HCT116 (cell line): ENCODE measurements around the gene PLCG2. TPM values are rescaled to one million over a fixed set of nuclear protein-coding genes. Genes with fewer than 3 reads are reported as not detected.

Experiments
- ATAC-seq: fragments of 200-7000 bp; cut with Tn5 transposase; 2 replicates; pipeline ENCODE4 v1.9.1; 2020; ENCODE audit warnings: mild to moderate bottlenecking, moderate library complexity
- BruUV-seq: library from RNA; stranded (reverse); fragments of 400-500 nt; replicated peaks from 2 replicates; lab custom pipeline; 2021; lab: Mats Ljungman, UMichigan
- CTCF ChIA-PET: fragments of 300-600 bp; sonication (Branson Sonifier 250); formaldehyde crosslinking; loops from one replicate; lab custom pipeline; 2021; ENCODE audit warnings: antibody characterized with exemption; lab: Charles Lee
- POLR2A ChIA-PET: fragments of 300-600, 350-600 bp; sonication (Branson Sonifier 250); formaldehyde crosslinking; loops from one replicate; lab custom pipeline; 2021; ENCODE audit warnings: antibody characterized with exemption; lab: Charles Lee
- RAD21 ChIA-PET, 2 experiments: fragments of 300-600 bp; sonication (Branson Sonifier 250); formaldehyde crosslinking; loops; one replicate each; lab custom pipeline; 2023; ENCODE audit warnings: low total read pairs in 2 of 2; ENCODE audit not compliant: uncharacterized antibody in 2 of 2, unreplicated experiment in 2 of 2, low non-redundant PET in 1 of 2; lab: Charles Lee
- DNase-seq: peaks from one replicate; pipeline ENCODE4 v3.0.0-alpha.2; 2010; ENCODE audit warnings: low read depth, low spot score
- H2AFZ ChIP-seq: fragments of 200-600 bp; shearing (Covaris generic), sonication (generic); 2 replicates; pipeline ENCODE4 v1.6.1; 2017; ENCODE audit warnings: low read depth, mixed run types, mixed read lengths, antibody characterized with exemption, low read length; ENCODE audit not compliant: poor library complexity, severe bottlenecking
- H3K27ac ChIP-seq: 2 replicates; pipeline ENCODE4 v1.5.1; 2012; ENCODE audit warnings: low read depth, low read length
- H3K27me3 ChIP-seq: fragments of 200-600 bp; sonication (generic); 2 replicates; pipeline ENCODE4 v1.6.1; 2016; ENCODE audit warnings: mixed run types, low read length, mixed read lengths; ENCODE audit not compliant: insufficient read depth
- H3K36me3 ChIP-seq, 2 experiments: fragments of 200-500 bp in 1 of 2; fragments of 200-600 bp in 1 of 2; sonication (Bioruptor generic) in 1 of 2; sonication (generic) in 1 of 2; 2 replicates each; pipeline versions ENCODE4 v1.5.1 to v1.6.1; 2014 to 2016; ENCODE audit warnings: low read length in 2 of 2, inconsistent platforms in 1 of 2, mixed read lengths in 1 of 2, mixed run types in 1 of 2; ENCODE audit not compliant: insufficient read depth in 2 of 2, control insufficient read depth in 1 of 2
- H3K4me1 ChIP-seq, 2 experiments: fragments of 200-600 bp in 1 of 2; sonication (generic) in 1 of 2; 2 replicates each; pipeline versions ENCODE4 v1.5.1 to v1.6.1; 2012 to 2017; ENCODE audit warnings: low read length in 2 of 2, inconsistent platforms in 1 of 2, mild to moderate bottlenecking in 1 of 2, mixed read lengths in 1 of 2, mixed run types in 1 of 2, moderate library complexity in 1 of 2; ENCODE audit not compliant: insufficient read depth in 2 of 2, control insufficient read depth in 1 of 2
- H3K4me2 ChIP-seq: fragments of 200-600 bp; sonication (generic); 2 replicates; pipeline ENCODE4 v1.6.1; 2017; ENCODE audit warnings: mixed run types, low read length, mixed read lengths
- H3K4me3 ChIP-seq, 2 experiments: fragments of 200-600 bp in 1 of 2; sonication (generic) in 1 of 2; replicated peaks in 1 of 2; 2 replicates each; pipeline ENCODE4 v1.5.1; 2011 to 2016; ENCODE audit warnings: low read length in 2 of 2, control low read depth in 1 of 2, low read depth in 1 of 2, mild to moderate bottlenecking in 1 of 2, mixed read lengths in 1 of 2, mixed run types in 1 of 2
- H3K79me2 ChIP-seq: fragments of 200-600 bp; sonication (generic); 2 replicates; pipeline ENCODE4 v1.6.1; 2017; ENCODE audit warnings: mild to moderate bottlenecking, mixed run types, low read length, moderate library complexity, mixed read lengths; ENCODE audit not compliant: insufficient read depth
- H3K9ac ChIP-seq: fragments of 200-600 bp; sonication (generic); 2 replicates; pipeline ENCODE4 v1.6.1; 2016; ENCODE audit warnings: low read length, mixed read lengths
- H3K9me2 ChIP-seq: fragments of 200-600 bp; sonication (generic), shearing (Covaris generic); 2 replicates; pipeline ENCODE4 v1.6.1; 2017; ENCODE audit warnings: mixed run types, mild to moderate bottlenecking, moderate library complexity; ENCODE audit not compliant: insufficient read depth
- H3K9me3 ChIP-seq, 2 experiments: fragments of 200-500 bp in 1 of 2; fragments of 200-600 bp in 1 of 2; sonication (Bioruptor generic) in 1 of 2; sonication (generic) in 1 of 2; 2 replicates each; pipeline ENCODE4 v1.6.1; 2014 to 2017; ENCODE audit warnings: low read length in 2 of 2, mixed read lengths in 2 of 2, inconsistent platforms in 1 of 2, low read depth in 1 of 2, mild to moderate bottlenecking in 1 of 2, mixed run types in 1 of 2, moderate library complexity in 1 of 2; ENCODE audit not compliant: control insufficient read depth in 1 of 2, insufficient read depth in 1 of 2
- H4K20me1 ChIP-seq: fragments of 200-600 bp; sonication (generic), shearing (Covaris generic); 2 replicates; pipeline ENCODE4 v1.6.1; 2017; ENCODE audit warnings: mixed run types, mild to moderate bottlenecking, moderate library complexity; ENCODE audit not compliant: insufficient read depth
- CBX3 ChIP-seq: IDR thresholded peaks from 2 replicates; pipeline ENCODE4 v1.6.1; 2012; ENCODE audit warnings: low read depth
- EGR1 ChIP-seq: IDR thresholded peaks from 2 replicates; pipeline ENCODE4 v1.6.1; 2012; ENCODE audit warnings: low read depth
- SP1 ChIP-seq: IDR thresholded peaks from 2 replicates; pipeline ENCODE4 v1.6.1; 2012; ENCODE audit warnings: low read depth
- intact Hi-C: fragments of 100-400 bp; cut with micrococcal nuclease; formaldehyde crosslinking; loops from 2 replicates; pipeline ENCODE4 v1.10.0; 2022
- total RNA-seq: library from RNA; stranded (reverse); gene quantifications from one replicate; pipeline ENCODE4 v1.2.1, GENCODE V29; 2021; ENCODE audit not compliant: unreplicated experiment
- TF ChIP-seq, protein P1 (sequence below), 3 experiments: fragments of 200-600 bp in 1 of 3; sonication (generic) in 1 of 3; IDR thresholded peaks in 2 of 3; conservative IDR thresholded peaks in 1 of 3; 2 replicates each; pipeline ENCODE4 v1.5.1; 2012 to 2017; ENCODE audit warnings: low read depth in 2 of 3, low read length in 2 of 3, antibody characterized with exemption in 1 of 3, borderline replicate concordance in 1 of 3, control low read depth in 1 of 3, mild to moderate bottlenecking in 1 of 3, mixed read lengths in 1 of 3, mixed run types in 1 of 3, moderate library complexity in 1 of 3; ENCODE audit not compliant: insufficient read depth in 1 of 3

Gene PLCG2
- total RNA-seq, 1 experiment from 2014 or later, result 31.2 TPM

DNA sequence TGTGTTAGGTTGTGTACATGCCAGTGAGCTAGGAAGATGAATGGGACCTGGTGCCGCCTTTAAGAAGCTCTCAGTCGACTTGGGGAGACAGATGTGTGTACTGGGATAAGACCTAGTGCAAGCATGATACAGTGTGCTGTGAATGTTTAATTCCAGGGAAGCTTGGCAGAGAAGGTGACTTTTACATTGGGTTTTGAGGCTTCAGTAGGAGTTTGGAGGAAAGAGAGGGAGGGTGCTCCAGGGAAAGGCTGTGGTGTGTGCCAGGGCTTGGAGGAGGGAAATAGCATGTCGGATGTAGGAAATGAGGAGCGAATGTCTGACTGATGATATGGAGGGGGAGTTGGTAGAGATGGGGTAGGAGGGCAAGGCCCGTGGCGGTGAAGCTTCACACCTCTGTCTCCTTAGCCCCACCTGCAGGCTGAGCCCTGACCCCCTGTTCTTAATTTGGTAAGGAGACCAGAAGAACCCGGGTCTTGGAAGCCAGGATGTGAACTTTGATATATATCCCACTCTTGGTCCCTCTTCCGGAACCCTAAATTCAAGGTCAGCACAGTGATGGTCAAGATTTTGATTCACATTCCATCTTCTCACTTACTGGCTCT is 76.6 kb downstream of the PLCG2 start:
- ChIA-PET CTCF (no interaction called here), RAD21 (no interaction called here), POLR2A (interaction anchor here (2.4 kb wide), 1 partner anchor 18 kb away, joined by 7 read pairs; no protein-coding TSS in a partner anchor)
- no peaks in the 10 kb centered on the region for H3K27me3 ChIP-seq
- peaks cover 0 to 7% of the 10 kb centered on the region in 2 experiments; a peak in 1 of 4 replicates for H3K4me1 ChIP-seq
- H3K27ac ChIP-seq, result no peak overlapping the region
- DNase-seq (no peak), ATAC-seq (no peak)
- H3K4me2 ChIP-seq, result no peak overlapping the region
- H3K9me2 ChIP-seq, result no peaks in the 10 kb centered on the region
- TF ChIP-seq, protein P1, sequence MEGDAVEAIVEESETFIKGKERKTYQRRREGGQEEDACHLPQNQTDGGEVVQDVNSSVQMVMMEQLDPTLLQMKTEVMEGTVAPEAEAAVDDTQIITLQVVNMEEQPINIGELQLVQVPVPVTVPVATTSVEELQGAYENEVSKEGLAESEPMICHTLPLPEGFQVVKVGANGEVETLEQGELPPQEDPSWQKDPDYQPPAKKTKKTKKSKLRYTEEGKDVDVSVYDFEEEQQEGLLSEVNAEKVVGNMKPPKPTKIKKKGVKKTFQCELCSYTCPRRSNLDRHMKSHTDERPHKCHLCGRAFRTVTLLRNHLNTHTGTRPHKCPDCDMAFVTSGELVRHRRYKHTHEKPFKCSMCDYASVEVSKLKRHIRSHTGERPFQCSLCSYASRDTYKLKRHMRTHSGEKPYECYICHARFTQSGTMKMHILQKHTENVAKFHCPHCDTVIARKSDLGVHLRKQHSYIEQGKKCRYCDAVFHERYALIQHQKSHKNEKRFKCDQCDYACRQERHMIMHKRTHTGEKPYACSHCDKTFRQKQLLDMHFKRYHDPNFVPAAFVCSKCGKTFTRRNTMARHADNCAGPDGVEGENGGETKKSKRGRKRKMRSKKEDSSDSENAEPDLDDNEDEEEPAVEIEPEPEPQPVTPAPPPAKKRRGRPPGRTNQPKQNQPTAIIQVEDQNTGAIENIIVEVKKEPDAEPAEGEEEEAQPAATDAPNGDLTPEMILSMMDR (IDR thresholded peaks at IDR 0.05 in 2 of 3, conservative IDR thresholded peaks at IDR 0.05 in 1 of 3; ENCODE audit: borderline replicate concordance in 1 of 3, insufficient read depth in 1 of 3, low read depth in 2 of 3, low read length in 2 of 3), result 0 out of 6 replicates have a peak, but pooled peaks of 1 of the 3 experiments have one; percentile 10
- no peak for TF ChIP-seq SP1
- TF ChIP-seq EGR1, result no peak
- no peak for TF ChIP-seq CBX3
- no peaks in the 10 kb centered on the region for H4K20me1 ChIP-seq
- H3K79me2 ChIP-seq, result no peaks in the 10 kb centered on the region
- no peak overlapping the region for H3K9ac ChIP-seq
- no peak overlapping the region for H3K4me3 ChIP-seq
- no TSS peak for BruUV-seq
- intact Hi-C loops, result no loop called here
- H3K36me3 ChIP-seq, result no peaks in the 10 kb centered on the region
- H2AFZ ChIP-seq, result no peak overlapping the region
- no peaks in the 10 kb centered on the region for H3K9me3 ChIP-seq
